Spleen (tissue), 7 donors: Measurements from ENCODE around the gene PPM1H.

Experiments
- CTCF ChIP-seq, 11 experiments: fragments of 200-600 bp in 7 of 11; fragments of 450-650 bp in 4 of 11; sonication (generic) in 4 of 11; IDR thresholded peaks in 8 of 11; conservative IDR thresholded peaks in 3 of 11; 1 replicate in 7 of 11; 2 replicates in 4 of 11; pipeline versions ENCODE4 v1.4.0 to v1.8.0; 2016 to 2021; ENCODE audit warnings: antibody characterized with exemption in 11 of 11, inconsistent platforms in 4 of 11, mild to moderate bottlenecking in 1 of 11
- POLR2A ChIP-seq, 3 donors: fragments of 450-650 bp; IDR thresholded peaks; one replicate each; pipeline ENCODE4 v1.5.1; 2017; ENCODE audit warnings: antibody characterized with exemption in 3 of 3, mild to moderate bottlenecking in 1 of 3
- donor health status: DM: no; HTN: no; CAD: no; lungs with moderate emphysema.
- donor health status: DM: no; HTN: no; CAD: no.
- donor health status: DM: no; HTN: no; CAD: no.

GRCh38 chr12:62716866-62717525 lies 218.0 kb downstream of the PPM1H start:
- TF ChIP-seq CTCF (IDR thresholded peaks at IDR 0.05 in 8 of 11, conservative IDR thresholded peaks at IDR 0.05 in 3 of 11) (no peak), POLR2A (IDR thresholded peaks at IDR 0.05) (no peak)
